Retina (tissue), 1 donor: ENCODE results near the gene OR6J1.
"Not testable (repeated sequence)": the region's sequence is repeated elsewhere in the genome, so short reads cannot be mapped to it uniquely, and the experiment has no call there.

Experiments
- DNase-seq: peaks from one replicate; pipeline ENCODE4 v3.0.0-alpha.2; 2016

The OR6J1 gene

GRCh38 chr14:22650046-22650739, 6.0 kb upstream of the OR6J1 start:
- no peak for DNase-seq

DNA sequence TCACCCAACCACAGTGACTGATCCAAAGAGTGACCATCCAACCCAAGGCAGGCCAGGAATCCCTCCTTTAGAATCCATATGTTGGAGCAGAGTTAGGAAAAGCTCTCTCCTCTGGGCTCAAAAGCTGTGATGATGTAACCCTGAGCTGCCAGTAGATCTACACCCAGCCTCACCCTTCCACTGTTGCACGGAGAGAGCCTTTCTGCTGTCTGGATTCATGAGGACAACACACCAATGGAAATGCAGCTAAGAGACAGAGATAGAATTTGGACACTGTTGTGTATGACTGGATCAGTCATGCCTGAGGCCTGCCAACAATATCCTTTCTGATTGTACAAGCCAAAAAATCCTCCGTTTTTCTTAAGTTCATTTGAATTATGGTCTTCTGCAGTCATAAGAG, 4.4 kb upstream of the OR6J1 start:
- no peak for DNase-seq

DNA sequence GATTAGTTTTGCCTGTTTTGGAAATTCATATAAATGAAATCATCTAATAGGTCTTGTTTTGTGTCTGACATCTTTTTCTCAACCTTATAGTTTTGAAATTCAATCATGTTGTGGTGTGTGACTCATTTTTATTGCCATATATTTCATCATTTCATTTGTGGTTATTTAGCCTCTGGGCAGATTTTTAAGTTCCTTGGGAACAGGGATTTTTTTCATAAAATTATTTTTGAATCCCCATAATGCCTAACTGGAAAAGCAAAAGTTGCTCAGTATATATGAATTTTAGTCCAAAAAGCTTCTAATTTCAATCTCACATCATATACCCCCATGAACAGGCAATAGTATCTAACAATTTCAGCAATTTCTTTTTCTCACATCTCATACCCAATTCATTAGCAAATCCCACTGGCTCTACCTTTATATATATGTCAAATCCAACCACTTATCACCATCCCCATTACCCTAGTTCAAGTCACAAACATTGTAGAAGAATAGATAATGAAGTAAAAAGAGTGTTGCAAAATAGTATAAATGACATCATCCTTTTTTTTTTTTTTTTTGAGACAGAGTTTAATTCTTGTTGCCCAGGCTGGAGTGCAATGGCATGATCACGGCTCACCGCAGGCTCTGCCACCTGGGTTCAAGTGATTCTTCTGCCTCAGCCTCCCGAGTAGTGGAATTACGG, 2.6 kb upstream of the OR6J1 start:
- no peak for DNase-seq

- DNase-seq = no peak
These were observed 2.3 kb downstream of the OR6J1 start for GRCh38 chr14:22641846-22642245.

DNA sequence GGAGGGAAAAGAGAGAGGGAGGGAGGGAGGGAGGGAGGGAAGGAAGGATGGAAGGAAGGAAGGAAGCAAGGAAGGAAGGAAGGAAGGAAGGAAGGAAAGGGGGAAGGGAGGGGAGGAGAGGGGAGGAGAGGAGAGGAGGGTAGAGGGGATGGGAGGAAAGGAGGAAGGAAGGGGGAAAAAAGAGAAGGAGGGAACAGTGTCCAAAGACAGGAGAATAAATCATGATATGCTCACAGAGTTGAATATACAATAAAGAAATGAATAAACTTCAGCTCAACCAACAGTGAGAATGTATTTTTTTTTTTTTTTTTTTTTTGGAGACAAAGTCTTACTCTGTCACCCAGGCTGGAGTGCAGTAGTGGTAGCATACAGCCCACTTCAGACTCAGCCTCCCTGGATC, 4.0 kb downstream of the OR6J1 start:
- DNase-seq = no peak

- DNase-seq = not testable (repeated sequence)
These were observed 8.2 kb downstream of the OR6J1 start for GRCh38 chr14:22635980-22636379.

DNA sequence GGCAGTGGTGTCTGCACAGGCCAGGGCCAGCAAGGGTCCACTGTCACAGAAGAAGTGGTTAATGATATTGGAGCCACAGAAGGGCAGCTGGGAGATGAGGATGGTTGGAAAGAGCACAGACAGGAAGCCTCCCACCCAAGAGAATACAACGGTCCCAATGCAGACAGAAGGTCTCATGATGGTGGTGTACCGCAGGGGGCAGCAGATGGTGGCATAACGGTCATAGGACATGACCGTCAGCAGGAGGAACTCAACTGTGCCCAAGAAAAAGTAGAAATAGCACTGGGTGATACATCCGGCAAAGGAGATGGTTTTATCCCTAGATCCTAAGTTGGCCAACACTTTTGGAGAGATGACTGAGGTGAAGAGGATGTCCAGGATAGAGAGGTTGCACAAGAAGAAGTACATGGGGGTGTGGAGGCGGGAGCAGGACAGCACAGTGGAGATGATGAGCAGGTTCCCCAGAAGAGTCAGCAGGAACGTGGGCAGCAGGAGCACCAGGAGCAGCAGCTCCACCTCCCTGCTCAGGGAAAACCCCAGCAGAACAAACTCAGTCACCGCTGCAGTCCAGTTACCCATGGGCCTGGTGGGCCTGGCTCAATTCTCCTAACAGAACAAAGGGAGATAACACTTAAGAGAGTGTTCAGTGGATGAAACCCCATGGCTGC, 9.8 kb downstream of the OR6J1 start:
- no peak for DNase-seq

GRCh38 chr14:22630486-22630885, 13.7 kb downstream of the OR6J1 start:
- no peak for DNase-seq

DNA sequence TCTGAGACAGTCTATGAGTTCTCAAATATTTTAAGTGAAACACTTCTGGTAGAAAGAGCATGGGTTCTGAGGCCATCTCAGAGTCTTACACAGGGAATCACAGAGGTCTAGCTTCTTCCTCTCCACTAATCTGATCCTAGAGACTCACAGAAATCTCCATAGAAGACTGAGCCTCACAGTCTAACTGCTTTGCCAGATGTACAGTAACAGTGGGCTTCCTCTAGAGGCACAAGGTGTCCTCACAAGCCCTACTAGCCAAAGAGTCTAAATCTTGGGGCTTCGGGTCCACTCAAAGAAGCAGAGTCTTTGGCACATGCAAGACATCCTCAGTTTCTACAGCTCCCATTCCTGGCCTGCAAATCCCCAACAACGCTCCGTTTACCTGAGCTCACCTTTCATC, 14.1 kb downstream of the OR6J1 start:
- DNase-seq = no peak

- no peak for DNase-seq
These were observed 14.8 kb downstream of the OR6J1 start for GRCh38 chr14:22629361-22629760.

- DNase-seq = no peak
These were observed 16.5 kb downstream of the OR6J1 start for GRCh38 chr14:22627506-22628263.

- DNase-seq = no peak
These were observed 17.6 kb downstream of the OR6J1 start for GRCh38 chr14:22626590-22626989.

DNA sequence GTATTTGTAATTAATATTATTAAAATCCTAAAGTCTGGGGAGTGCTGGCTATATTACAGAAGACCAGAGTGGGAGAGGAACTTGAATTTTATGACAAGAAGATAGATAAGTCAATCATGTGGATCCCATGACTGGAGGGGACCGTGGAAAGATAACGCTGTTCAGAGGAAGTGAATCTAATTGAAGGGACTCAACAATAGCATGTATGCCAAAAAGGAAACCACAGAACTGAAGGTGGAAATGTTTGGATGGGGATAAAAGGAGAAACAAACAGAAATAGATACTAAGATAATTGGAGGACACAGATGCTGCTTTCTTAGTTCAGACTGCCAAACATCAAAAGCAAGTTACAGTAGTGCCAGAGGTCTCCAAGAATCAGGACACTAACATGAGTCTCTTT, 21.1 kb downstream of the OR6J1 start:
- DNase-seq = no peak

GRCh38 chr14:22622255-22622654, 21.9 kb downstream of the OR6J1 start:
- no peak for DNase-seq

GRCh38 chr14:22615765-22616164, 28.4 kb downstream of the OR6J1 start:
- not testable (repeated sequence) for DNase-seq

DNA sequence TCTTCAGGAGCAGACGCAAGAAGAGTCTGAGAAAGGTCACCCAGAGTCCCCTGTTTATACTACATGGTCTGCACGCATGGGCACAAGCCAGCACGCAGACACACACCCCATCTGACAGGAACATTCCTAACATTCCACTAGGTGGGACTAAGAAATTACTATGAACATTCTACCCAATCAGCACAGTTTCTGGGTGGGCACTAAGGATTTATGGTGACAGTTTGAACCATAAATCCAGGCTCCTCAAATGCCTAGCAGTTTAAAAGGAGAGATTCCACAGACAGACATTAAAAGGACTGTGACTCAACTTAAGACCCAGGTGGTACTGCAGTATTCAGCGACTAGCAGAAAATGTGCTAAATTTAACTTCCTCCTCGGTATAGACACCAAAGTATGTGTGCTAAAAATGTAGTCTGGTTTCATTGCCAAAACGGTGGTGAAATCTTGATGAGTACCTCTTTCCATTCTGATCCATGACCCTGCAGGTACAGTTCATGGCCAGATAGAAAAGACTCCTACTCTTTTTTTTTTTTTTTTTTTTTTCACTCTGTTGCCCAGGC, 29.8 kb downstream of the OR6J1 start:
- DNase-seq = no peak

GRCh38 chr14:22613736-22614239, 30.4 kb downstream of the OR6J1 start:
- DNase-seq = no peak

DNA sequence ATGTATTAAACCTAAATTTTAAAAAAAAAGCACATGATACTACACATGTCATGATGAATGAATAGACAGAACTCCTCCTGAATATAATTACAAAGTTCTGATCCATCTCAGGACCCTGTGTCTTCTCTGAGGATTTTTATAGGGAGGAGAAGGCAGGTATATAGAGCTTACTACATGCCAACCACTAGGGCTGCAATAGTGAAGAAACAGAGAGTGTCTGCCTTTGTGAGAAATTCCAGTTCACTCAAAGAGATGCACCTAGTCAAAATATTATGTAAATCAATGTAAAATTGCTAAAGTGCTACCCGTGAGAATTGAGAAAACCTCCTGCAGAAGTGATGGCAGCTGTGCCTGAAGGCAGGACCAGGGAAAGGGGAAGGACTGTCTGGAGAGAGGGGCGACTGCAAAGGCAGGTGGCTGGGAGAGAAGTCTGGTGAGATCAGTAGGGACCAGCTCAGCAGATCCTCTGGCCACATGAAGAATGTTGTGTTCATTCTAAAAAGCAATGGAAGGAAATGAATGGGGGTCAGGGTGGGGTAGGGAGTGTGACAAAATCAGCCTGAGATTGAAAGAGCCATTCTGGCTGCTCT, 31.0 kb downstream of the OR6J1 start:
- DNase-seq = no peak

GRCh38 chr14:22610931-22611330, 33.2 kb downstream of the OR6J1 start:
- DNase-seq = no peak

GRCh38 chr14:22607291-22607690, 36.9 kb downstream of the OR6J1 start:
- DNase-seq = no peak

DNA sequence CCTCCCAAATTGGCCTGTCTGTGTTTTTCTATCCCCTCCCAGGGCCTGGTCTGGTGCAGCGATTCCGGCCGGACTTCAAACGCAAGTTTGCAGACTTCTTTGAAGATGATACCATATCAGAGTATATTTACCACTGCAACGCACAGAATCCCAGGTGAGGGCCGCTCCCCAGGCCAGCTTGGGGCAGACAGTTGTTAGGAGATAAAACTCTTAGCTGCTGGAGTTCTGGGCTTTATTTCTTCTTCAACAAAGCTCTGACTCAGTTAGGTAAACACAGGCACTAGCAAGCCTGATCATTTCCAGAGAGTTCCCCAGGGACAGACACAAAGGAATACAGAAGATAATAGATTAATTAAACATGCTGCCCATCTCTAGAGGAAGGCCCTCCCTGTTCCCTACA, 37.8 kb downstream of the OR6J1 start:
- no peak for DNase-seq

DNA sequence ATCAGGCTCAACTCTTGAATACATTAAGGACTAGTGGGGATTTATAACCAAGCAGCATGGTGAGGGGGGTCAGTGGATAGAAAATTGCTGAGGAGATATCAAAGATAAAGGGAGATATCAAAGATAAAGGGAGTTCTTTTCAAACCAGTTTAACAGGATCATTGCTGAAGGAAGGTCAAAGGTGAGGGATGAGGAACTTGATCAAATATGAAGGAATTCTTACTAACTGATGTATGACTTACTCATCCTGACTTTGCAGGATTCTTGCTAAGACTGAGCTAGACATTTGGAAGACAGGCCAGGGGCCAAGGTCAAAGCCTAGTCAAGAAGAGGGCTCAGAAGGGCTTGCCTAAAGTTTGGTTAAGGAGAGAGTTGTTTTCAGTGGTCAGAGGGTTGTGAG, 41.3 kb downstream of the OR6J1 start:
- DNase-seq = no peak

DNA sequence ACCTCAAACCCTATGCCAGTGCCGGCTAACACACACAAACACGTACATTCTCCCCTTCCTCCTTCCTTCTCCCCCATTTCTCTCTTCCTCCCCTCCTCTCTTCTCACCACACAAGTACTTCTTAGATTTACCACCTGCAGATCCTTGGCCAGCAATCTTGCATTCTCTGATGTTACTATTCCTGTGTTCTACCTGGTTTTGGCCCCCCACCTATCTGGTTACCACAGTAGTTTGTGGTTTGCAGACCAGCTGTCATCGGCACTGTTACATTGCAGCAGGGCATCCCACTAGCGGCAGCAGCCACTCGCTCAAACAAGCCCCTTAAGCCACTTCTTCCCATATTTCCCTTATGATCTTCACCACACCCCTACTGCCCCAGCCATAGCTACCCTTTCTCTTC, 42.2 kb downstream of the OR6J1 start:
- DNase-seq = no peak
